DOHH2 (cell line): Measurements from ENCODE around the gene FARS2.

Experiments
- EZH2phosphoT487 ChIP-seq: fragments of 200-600 bp; sonication (generic); IDR thresholded peaks from 2 replicates; pipeline ENCODE4 v1.6.1; 2017; ENCODE audit warnings: borderline replicate concordance, mild to moderate bottlenecking, antibody characterized with exemption, low read length, moderate library complexity, mixed read lengths
- TF ChIP-seq, protein P1 (sequence below): fragments of 200-600 bp; sonication (generic); IDR thresholded peaks from one replicate; pipeline ENCODE4 v1.5.1; 2014; ENCODE audit warnings: antibody characterized with exemption, mild to moderate bottlenecking, low read depth, low read length; ENCODE audit not compliant: poor library complexity, severe bottlenecking

DNA sequence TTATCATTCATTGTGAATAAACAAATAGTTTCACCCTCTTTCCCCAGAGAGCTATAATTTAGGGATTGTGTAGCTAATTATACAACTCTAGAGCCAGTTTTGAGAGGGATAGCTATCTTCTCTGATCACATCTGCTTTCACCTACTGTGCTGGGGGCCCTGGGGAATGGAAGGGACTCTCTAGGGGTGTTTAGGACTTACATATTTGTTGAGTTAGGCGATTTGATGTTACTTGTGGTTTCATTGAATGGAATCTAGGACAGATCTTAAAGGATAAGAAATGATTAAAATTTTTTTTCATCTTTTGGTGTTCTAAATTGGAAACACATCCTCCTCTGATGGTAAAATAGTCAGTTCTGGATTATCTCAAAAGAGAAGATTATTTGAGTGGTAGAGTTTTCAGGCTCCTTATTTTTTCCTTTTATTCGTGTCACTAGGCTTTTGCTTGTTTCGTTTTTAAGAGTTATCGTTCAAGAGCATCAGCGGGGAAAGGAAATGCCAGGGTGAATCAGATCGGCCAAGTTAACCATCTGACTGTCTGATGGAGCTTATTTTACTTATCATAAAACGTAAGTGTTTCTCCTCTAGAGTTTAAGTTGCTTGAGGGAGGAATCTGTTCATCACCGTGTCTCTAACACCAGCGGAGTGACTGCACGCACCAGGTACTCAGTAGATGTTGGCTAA is 236.7 kb downstream of the FARS2 start:
- TF ChIP-seq, protein P1, sequence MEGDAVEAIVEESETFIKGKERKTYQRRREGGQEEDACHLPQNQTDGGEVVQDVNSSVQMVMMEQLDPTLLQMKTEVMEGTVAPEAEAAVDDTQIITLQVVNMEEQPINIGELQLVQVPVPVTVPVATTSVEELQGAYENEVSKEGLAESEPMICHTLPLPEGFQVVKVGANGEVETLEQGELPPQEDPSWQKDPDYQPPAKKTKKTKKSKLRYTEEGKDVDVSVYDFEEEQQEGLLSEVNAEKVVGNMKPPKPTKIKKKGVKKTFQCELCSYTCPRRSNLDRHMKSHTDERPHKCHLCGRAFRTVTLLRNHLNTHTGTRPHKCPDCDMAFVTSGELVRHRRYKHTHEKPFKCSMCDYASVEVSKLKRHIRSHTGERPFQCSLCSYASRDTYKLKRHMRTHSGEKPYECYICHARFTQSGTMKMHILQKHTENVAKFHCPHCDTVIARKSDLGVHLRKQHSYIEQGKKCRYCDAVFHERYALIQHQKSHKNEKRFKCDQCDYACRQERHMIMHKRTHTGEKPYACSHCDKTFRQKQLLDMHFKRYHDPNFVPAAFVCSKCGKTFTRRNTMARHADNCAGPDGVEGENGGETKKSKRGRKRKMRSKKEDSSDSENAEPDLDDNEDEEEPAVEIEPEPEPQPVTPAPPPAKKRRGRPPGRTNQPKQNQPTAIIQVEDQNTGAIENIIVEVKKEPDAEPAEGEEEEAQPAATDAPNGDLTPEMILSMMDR = no peak
- no peak for TF ChIP-seq EZH2phosphoT487
